NT2/D1 (cell line): Measurements from ENCODE around the gene TBC1D9.
"Not testable (repeated sequence)": the region's sequence is repeated elsewhere in the genome, so short reads cannot be mapped to it uniquely, and the experiment has no call there.

ENCODE experiments used
- DNase-seq: peaks from one replicate; pipeline ENCODE4 v3.0.0-alpha.2; 2011; ENCODE audit warnings: low read depth, low spot score
- H3K27me3 ChIP-seq: 2 replicates; pipeline ENCODE4 v1.6.0; 2011; ENCODE audit warnings: mild to moderate bottlenecking; ENCODE audit not compliant: insufficient read length, insufficient read depth
- H3K36me3 ChIP-seq: 2 replicates; pipeline ENCODE4 v1.6.1; 2011; ENCODE audit warnings: mild to moderate bottlenecking, low read length, mixed read lengths; ENCODE audit not compliant: insufficient read depth, insufficient read length
- H3K4me1 ChIP-seq: 2 replicates; pipeline ENCODE4 v1.5.1; 2011; ENCODE audit not compliant: insufficient read depth, insufficient read length
- H3K4me3 ChIP-seq: 2 replicates; pipeline ENCODE4 v1.5.1; 2011; ENCODE audit warnings: low read depth; ENCODE audit not compliant: insufficient read length
- H3K9ac ChIP-seq: 2 replicates; pipeline ENCODE4 v1.6.0; 2011; ENCODE audit warnings: low read depth; ENCODE audit not compliant: insufficient read length
- H3K9me3 ChIP-seq: 2 replicates; pipeline ENCODE4 v1.5.1; 2011; ENCODE audit warnings: mild to moderate bottlenecking, low read length; ENCODE audit not compliant: insufficient read depth
- SUZ12 ChIP-seq: IDR thresholded peaks from 2 replicates; pipeline ENCODE4 v1.6.1; 2011; ENCODE audit not compliant: insufficient read length, insufficient read depth; ENCODE audit errors: extremely low read depth
- YY1 ChIP-seq: IDR thresholded peaks from 2 replicates; pipeline ENCODE4 v1.6.1; 2011; ENCODE audit not compliant: insufficient read length, insufficient read depth
- ZNF274 ChIP-seq: IDR thresholded peaks from 2 replicates; pipeline ENCODE4 v1.6.1; 2011; ENCODE audit warnings: mild to moderate bottlenecking, low read depth, low read length

TBC1D9 gene

DNA sequence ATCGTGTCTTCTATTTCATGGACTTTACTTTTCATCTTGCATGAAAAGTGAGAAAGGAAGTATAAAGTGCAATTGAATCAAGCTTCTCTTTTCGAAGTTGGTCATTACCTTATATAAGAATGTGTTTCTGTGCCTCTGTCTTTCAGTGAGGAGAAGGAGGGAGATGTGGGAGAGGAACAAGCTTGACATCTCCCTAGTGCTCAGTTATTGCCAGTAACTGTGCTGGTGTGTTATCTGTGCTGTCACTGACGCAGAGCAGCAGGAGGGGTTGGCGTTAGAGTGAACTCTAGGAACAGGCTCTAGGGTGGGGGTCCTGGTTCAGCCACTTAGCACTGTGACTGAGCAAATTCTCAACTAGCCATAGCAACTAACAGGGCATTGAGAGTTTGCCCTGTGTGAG lies 34.0 kb upstream of the TBC1D9 start:
- no peak for TF ChIP-seq YY1
- TF ChIP-seq SUZ12 = no peak
- no peak for TF ChIP-seq ZNF274
- Histone ChIP-seq H3K4me3 (no peak overlapping the region), H3K36me3 (no peaks in the 10 kb centered on the region), H3K27me3 (no peaks in the 10 kb centered on the region), H3K4me1 (no peaks in the 10 kb centered on the region), H3K9ac (no peak overlapping the region), H3K9me3 (peaks cover 12% of the 10 kb centered on the region; the same call in 1 of the 2 replicates)
- DNase-seq = no peak

DNA sequence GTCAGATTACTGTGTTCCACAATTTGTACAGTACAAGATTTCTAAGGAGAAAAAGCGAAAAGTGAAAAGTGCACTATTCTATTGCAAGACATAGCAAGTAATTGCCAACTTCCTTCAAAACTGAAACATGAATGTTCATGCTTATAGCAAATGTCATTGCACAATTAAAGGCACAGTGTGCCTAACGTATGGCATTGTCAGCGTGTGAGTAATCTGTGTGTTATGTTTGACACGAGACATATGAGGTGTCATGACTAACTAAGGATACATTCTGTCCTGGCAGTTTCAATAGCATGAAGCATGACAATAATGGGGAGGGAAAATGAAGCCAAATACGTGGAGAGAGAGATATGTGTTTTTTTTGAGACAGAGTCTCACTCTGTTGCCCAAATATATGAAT lies 33.6 kb upstream of the TBC1D9 start:
- H3K9ac ChIP-seq = no peak overlapping the region
- no peaks in the 10 kb centered on the region for H3K27me3 ChIP-seq
- TF ChIP-seq ZNF274 = no peak
- no peak for TF ChIP-seq SUZ12
- no peak for TF ChIP-seq YY1
- peaks cover 12% of the 10 kb centered on the region; the same call in 1 of the 2 replicates for H3K9me3 ChIP-seq
- H3K4me3 ChIP-seq = no peak overlapping the region
- DNase-seq = no peak
- no peaks in the 10 kb centered on the region for H3K36me3 ChIP-seq
- H3K4me1 ChIP-seq = no peaks in the 10 kb centered on the region

DNA sequence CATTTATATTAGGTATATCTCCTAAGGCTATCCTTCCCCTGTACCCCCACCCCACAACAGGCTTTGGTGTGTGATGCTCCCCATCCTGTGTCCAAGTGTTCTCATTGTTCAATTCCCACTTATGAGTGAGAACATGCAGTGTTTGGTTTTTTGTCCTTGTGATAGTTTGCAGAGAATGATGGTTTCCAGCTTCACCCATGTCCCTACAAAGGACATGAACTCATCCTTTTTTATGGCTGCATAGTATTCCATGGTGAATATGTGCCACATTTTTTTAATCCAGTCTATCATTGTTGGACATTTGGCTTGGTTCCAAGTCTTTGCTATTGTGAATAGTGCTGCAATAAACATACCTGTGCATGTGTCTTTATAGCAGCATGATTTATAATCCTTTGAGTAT lies 26.6 kb upstream of the TBC1D9 start:
- not testable (repeated sequence) for DNase-seq, H3K27me3 ChIP-seq, H3K9ac ChIP-seq, H3K4me1 ChIP-seq, H3K4me3 ChIP-seq, H3K36me3 ChIP-seq, H3K9me3 ChIP-seq

DNA sequence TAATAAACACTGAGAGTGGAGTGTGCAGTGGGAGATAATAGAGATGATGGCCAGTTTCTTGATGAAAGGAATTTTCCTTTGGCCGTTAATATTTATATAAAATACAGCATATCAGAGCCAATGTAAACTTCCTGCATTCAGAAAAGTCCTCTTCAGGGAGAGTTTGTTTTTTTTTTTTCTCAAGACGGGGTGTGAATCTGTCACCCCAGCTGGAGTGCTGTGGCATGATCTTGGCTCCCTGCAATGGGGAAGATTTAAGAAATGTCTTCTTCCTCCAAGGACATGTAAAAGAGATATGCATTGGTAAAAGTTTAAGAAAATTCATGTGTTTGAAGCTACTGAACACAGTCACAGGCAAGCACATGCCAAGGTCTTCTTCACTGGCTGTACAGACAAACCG lies 25.4 kb upstream of the TBC1D9 start:
- H3K4me3 ChIP-seq = no peak overlapping the region
- DNase-seq = no peak
- TF ChIP-seq SUZ12 (no peak), YY1 (no peak), ZNF274 (no peak)
- H3K27me3 ChIP-seq = no peaks in the 10 kb centered on the region
- H3K9ac ChIP-seq = no peak overlapping the region
- H3K36me3 ChIP-seq = no peaks in the 10 kb centered on the region
- H3K4me1 ChIP-seq = no peaks in the 10 kb centered on the region
- H3K9me3 ChIP-seq = no peaks in the 10 kb centered on the region

DNA sequence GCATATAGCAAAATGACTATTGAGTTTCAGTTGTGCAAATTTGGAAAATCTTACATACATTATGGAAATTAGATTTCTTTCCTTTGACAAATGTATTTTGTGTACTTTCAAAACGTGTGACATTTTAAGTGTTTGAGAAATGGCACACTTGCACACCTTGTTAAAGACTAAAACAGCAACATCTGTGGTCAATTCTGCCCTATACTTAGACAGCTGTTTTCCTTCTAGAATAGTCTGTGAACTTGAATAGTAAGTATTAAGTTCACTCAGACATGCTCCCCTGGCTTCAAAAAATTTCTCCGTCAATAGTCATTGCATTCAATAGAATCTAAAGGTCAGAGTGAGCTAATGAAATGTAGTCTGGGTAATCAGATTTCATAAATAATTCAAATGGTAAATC lies 21.7 kb upstream of the TBC1D9 start:
- H3K4me1 ChIP-seq = no peaks in the 10 kb centered on the region
- no peaks in the 10 kb centered on the region for H3K36me3 ChIP-seq
- H3K4me3 ChIP-seq = no peak overlapping the region
- TF ChIP-seq SUZ12 = no peak
- no peak for TF ChIP-seq YY1
- TF ChIP-seq ZNF274 = no peak
- DNase-seq = no peak
- H3K9me3 ChIP-seq = no peaks in the 10 kb centered on the region
- H3K27me3 ChIP-seq = no peaks in the 10 kb centered on the region
- H3K9ac ChIP-seq = no peak overlapping the region

DNA sequence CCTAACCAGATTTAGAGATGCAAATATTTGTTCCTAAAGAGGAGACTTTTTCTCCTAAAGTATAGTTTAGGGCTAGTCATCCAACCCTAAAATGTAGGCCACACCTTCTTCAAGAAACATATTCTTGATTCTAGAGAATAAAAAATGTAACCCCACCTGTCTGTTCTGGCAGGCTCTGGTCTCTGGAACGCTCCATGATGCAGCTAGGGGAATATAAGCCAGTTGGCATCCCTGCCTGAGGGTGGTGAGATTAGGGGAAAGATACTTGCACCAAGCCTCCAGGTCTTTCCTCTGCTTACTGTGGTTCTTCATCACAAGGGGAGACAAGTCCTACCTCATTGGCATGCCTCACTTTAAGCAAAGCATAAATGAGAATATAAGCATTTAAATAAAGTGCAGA lies 21.2 kb upstream of the TBC1D9 start:
- no peaks in the 10 kb centered on the region for H3K27me3 ChIP-seq
- no peaks in the 10 kb centered on the region for H3K4me1 ChIP-seq
- no peaks in the 10 kb centered on the region for H3K9me3 ChIP-seq
- H3K9ac ChIP-seq = no peak overlapping the region
- no peak overlapping the region for H3K4me3 ChIP-seq
- H3K36me3 ChIP-seq = no peaks in the 10 kb centered on the region
- TF ChIP-seq YY1 = no peak
- DNase-seq = no peak

DNA sequence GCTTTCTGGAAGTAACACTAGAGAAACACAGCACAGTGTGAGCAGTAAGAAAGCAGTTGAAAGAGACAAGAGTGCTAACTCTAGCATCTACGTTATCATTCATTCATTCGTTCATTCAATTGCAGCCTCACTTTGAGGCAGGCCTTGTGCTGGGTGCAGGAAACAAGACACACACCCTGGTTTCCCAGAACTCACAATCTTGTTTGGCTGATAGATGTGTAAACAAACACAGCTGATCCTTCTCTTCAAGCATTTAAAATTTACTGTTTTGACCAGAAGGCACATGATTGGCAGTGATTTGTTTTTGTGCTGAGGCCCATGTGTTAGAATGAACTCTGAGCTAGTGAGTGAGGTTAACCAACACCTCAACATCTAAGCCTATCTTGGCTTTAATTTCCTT lies 20.4 kb upstream of the TBC1D9 start:
- Histone ChIP-seq H3K4me3 (no peak overlapping the region), H3K9ac (no peak overlapping the region), H3K27me3 (no peaks in the 10 kb centered on the region), H3K4me1 (no peaks in the 10 kb centered on the region), H3K36me3 (no peaks in the 10 kb centered on the region), H3K9me3 (no peaks in the 10 kb centered on the region)
- no peak for DNase-seq
- TF ChIP-seq SUZ12 (no peak), YY1 (no peak), ZNF274 (no peak)

DNA sequence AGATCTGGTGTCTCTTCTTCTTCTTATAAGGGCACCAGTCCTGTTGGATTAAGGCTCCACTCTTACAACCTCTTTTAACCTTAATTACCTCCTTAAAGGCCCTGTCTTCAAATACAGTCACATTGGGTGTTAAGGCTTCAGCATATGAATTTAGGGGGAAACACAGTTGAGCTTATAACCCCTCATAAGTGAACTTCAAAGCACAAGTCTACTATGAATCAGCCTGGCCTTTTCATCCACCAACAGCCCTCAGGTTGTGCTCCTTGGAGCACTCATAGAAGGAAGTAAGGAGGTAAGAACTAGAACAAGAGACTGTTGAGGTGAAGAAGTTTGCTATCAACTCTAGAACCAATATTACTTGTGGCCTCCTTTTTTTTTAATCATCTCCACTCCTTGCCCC lies 18.8 kb upstream of the TBC1D9 start:
- no peak overlapping the region for H3K4me3 ChIP-seq
- no peaks in the 10 kb centered on the region for H3K4me1 ChIP-seq
- no peak for DNase-seq
- no peak for TF ChIP-seq SUZ12
- no peak for TF ChIP-seq YY1
- TF ChIP-seq ZNF274 = no peak
- H3K36me3 ChIP-seq = no peaks in the 10 kb centered on the region
- H3K9ac ChIP-seq = no peak overlapping the region
- H3K27me3 ChIP-seq = no peaks in the 10 kb centered on the region
- no peaks in the 10 kb centered on the region for H3K9me3 ChIP-seq
